Liver (tissue), 9 donors: ENCODE results near the gene ZNF423. TPM values are rescaled to one million over a fixed set of nuclear protein-coding genes. Genes with fewer than 3 reads are reported as not detected.

ENCODE experiments used
- DNase-seq: peaks from one replicate; pipeline ENCODE4 v3.0.0-alpha.2; 2017; ENCODE audit warnings: low spot score
- H3K27ac ChIP-seq, 2 donors: one replicate each; pipeline ENCODE4 v1.7.0; 2013; ENCODE audit warnings: inconsistent platforms in 2 of 2, low read length in 2 of 2, control low read depth in 1 of 2, low read depth in 1 of 2, mild to moderate bottlenecking in 1 of 2
- H3K27me3 ChIP-seq, 4 donors: one replicate each; pipeline versions ENCODE4 v1.6.1 to v1.7.0; 2013; ENCODE audit warnings: low read length in 3 of 4, inconsistent platforms in 1 of 4, mild to moderate bottlenecking in 1 of 4, moderate library complexity in 1 of 4; ENCODE audit not compliant: control insufficient read depth in 4 of 4, insufficient read depth in 4 of 4
- H3K36me3 ChIP-seq, 4 donors: one replicate each; pipeline versions ENCODE4 v1.6.1 to v1.7.0; 2013; ENCODE audit warnings: low read length in 3 of 4, mild to moderate bottlenecking in 3 of 4, low read depth in 1 of 4, moderate library complexity in 1 of 4; ENCODE audit not compliant: control insufficient read depth in 4 of 4, insufficient read depth in 3 of 4
- H3K4me1 ChIP-seq, 4 donors: one replicate each; pipeline versions ENCODE4 v1.6.1 to v1.7.0; 2013; ENCODE audit warnings: low read length in 3 of 4, mild to moderate bottlenecking in 3 of 4, moderate library complexity in 1 of 4; ENCODE audit not compliant: control insufficient read depth in 4 of 4, insufficient read depth in 4 of 4
- H3K4me3 ChIP-seq, 3 donors: one replicate each; pipeline versions ENCODE4 v1.6.1 to v1.7.0; 2013; ENCODE audit warnings: low read length in 3 of 3, control low read depth in 1 of 3, low read depth in 1 of 3, mild to moderate bottlenecking in 1 of 3
- H3K9ac ChIP-seq, 2 donors: one replicate each; pipeline ENCODE4 v1.7.0; 2013; ENCODE audit warnings: low read length in 2 of 2, mild to moderate bottlenecking in 2 of 2, moderate library complexity in 2 of 2, control low read depth in 1 of 2, low read depth in 1 of 2
- H3K9me3 ChIP-seq, 4 donors: one replicate each; pipeline versions ENCODE4 v1.6.1 to v1.7.0; 2013; ENCODE audit warnings: low read length in 3 of 4; ENCODE audit not compliant: control insufficient read depth in 4 of 4
- EGR1 ChIP-seq, 2 donors: IDR thresholded peaks; 2 replicates each; pipeline ENCODE4 v1.6.1; 2016 to 2018; ENCODE audit warnings: antibody characterized with exemption in 2 of 2, low read depth in 2 of 2
- FOXA1 ChIP-seq: IDR thresholded peaks from 2 replicates; pipeline ENCODE4 v1.6.1; 2016; ENCODE audit warnings: antibody characterized with exemption
- FOXA2 ChIP-seq: IDR thresholded peaks from 2 replicates; pipeline ENCODE4 v1.6.1; 2016; ENCODE audit warnings: antibody characterized with exemption
- GABPA ChIP-seq, 2 donors: IDR thresholded peaks in 1 of 2; conservative IDR thresholded peaks in 1 of 2; 2 replicates each; pipeline ENCODE4 v1.6.1; 2016; ENCODE audit warnings: antibody characterized with exemption in 2 of 2, mild to moderate bottlenecking in 1 of 2, moderate library complexity in 1 of 2
- HNF4A ChIP-seq, 2 donors: conservative IDR thresholded peaks; 2 replicates each; pipeline ENCODE4 v1.6.1; 2016; ENCODE audit warnings: antibody characterized with exemption in 2 of 2, mild to moderate bottlenecking in 2 of 2
- HNF4G ChIP-seq: IDR thresholded peaks from 2 replicates; pipeline ENCODE4 v1.6.1; 2016; ENCODE audit warnings: antibody characterized with exemption
- JUND ChIP-seq, 2 donors: IDR thresholded peaks; 2 replicates each; pipeline ENCODE4 v1.6.1; 2016; ENCODE audit warnings: antibody characterized with exemption in 2 of 2
- NR2F2 ChIP-seq: IDR thresholded peaks from 2 replicates; pipeline ENCODE4 v1.6.1; 2016; ENCODE audit warnings: antibody characterized with exemption
- RAD21 ChIP-seq, 2 donors: IDR thresholded peaks; 2 replicates each; pipeline ENCODE4 v1.6.1; 2016; ENCODE audit warnings: antibody characterized with exemption in 2 of 2, mild to moderate bottlenecking in 2 of 2
- RXRA ChIP-seq, 2 donors: IDR thresholded peaks; 2 replicates each; pipeline ENCODE4 v1.6.1; 2017 to 2018; ENCODE audit warnings: antibody characterized with exemption in 2 of 2, mild to moderate bottlenecking in 1 of 2
- SP1 ChIP-seq: IDR thresholded peaks from 2 replicates; pipeline ENCODE4 v1.6.1; 2018; ENCODE audit warnings: antibody characterized with exemption, mild to moderate bottlenecking
- TAF1 ChIP-seq: conservative IDR thresholded peaks from 2 replicates; pipeline ENCODE4 v1.6.1; 2016; ENCODE audit warnings: antibody characterized with exemption, mild to moderate bottlenecking
- YY1 ChIP-seq: IDR thresholded peaks from 2 replicates; pipeline ENCODE4 v1.6.1; 2016; ENCODE audit warnings: antibody characterized with exemption, mild to moderate bottlenecking
- WGBS: extraction: QIAGEN DNeasy Blood & Tissue Kit; methylation state at CpG from one replicate; pipeline ENCODE4 v1.1.7; 2013; 5-methylcytosine and 5-hydroxymethylcytosine counted together
- polyA plus RNA-seq, 2 donors: library from polyadenylated mRNA; stranded (reverse) in 1 of 2; unstranded in 1 of 2; fragments of 200-250 nt in 1 of 2; fragments of >200 nt in 1 of 2; fragmentation: Nextera tagmentation in 1 of 2; extraction: Ambion mirVana in 1 of 2; gene quantifications; one replicate each; pipeline versions ENCODE4 v1.2.1 to v1.2.3, GENCODE V29; 2013 to 2015
- total RNA-seq, 2 donors: library from RNA; depleted of rRNA; stranded (reverse); fragments of >200 nt; gene quantifications; one replicate each; pipeline ENCODE4 v1.2.3, GENCODE V29; 2014
- TF ChIP-seq, protein P1 (sequence below): fragments of 150-350 bp; IDR thresholded peaks from 2 replicates; pipeline ENCODE4 v1.5.1; 2017; ENCODE audit warnings: improper control_type of control experiment, low read depth, low read length; ENCODE audit not compliant: missing input control
- TF ChIP-seq, protein P2 (sequence below): IDR thresholded peaks from 2 replicates; pipeline ENCODE4 v1.6.1; 2016; ENCODE audit warnings: antibody characterized with exemption
- TF ChIP-seq, protein P3 (sequence below): IDR thresholded peaks from 2 replicates; pipeline ENCODE4 v1.6.1; 2016; ENCODE audit warnings: antibody characterized with exemption
- TF ChIP-seq, protein P4 (sequence below): IDR thresholded peaks from 2 replicates; pipeline ENCODE4 v1.6.1; 2016; ENCODE audit warnings: antibody characterized with exemption
- TF ChIP-seq, protein P5 (sequence below): IDR thresholded peaks from 2 replicates; pipeline ENCODE4 v1.6.1; 2016; ENCODE audit warnings: antibody characterized with exemption, mild to moderate bottlenecking
- donor health status: healthy.
- donor health status: healthy.
- donor health status: healthy.
- donor health status: healthy.
- donor health status: healthy.

The ZNF423 gene
- total and polyA plus RNA-seq, 4 donors: 0.24 to 1.6 (median 0.39) TPM

DNA sequence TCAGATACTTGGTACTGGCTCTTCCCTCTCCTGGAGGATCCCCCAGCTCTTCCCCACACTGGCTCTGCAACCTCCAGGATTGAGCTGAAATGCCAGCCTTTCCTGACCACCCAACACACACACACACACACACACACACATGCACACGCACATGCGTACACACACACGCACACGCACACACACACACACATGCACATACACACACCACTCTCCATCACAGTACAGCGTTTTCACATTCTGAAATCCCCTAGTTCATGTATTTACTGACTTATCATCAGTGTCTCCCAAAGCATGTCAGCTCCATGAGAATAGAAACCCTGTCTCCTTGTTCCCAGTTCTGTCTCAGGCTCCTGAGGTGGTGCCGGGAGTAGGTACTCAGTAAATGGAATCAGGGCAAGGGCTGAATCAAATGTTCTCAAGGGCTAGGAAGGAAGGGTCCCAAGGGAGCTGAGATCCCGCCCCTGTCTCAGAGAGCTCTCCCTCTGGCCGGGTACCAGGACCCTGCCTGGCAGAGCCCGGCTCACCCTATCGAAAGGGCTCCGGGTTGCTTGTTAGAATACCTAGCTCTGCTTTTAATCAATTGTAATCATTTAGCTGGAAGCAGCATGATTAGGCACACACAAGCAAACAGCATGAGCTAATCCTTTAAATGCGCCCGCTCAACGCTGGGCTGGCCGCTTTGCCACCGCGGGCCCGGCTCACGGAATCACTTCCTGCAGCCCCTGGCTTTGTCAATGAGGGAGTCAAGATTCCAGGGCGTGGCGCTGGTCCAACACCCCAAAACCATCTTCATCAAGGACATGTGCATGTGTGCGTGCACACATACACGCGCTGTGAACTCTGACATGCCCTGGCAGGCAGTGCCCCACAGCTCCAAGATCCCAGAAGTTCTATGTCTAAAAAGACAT, 341.6 kb downstream of the ZNF423 start:
- TF ChIP-seq FOXA1: no peak
- no peak for TF ChIP-seq TAF1
- TF ChIP-seq, protein P1, sequence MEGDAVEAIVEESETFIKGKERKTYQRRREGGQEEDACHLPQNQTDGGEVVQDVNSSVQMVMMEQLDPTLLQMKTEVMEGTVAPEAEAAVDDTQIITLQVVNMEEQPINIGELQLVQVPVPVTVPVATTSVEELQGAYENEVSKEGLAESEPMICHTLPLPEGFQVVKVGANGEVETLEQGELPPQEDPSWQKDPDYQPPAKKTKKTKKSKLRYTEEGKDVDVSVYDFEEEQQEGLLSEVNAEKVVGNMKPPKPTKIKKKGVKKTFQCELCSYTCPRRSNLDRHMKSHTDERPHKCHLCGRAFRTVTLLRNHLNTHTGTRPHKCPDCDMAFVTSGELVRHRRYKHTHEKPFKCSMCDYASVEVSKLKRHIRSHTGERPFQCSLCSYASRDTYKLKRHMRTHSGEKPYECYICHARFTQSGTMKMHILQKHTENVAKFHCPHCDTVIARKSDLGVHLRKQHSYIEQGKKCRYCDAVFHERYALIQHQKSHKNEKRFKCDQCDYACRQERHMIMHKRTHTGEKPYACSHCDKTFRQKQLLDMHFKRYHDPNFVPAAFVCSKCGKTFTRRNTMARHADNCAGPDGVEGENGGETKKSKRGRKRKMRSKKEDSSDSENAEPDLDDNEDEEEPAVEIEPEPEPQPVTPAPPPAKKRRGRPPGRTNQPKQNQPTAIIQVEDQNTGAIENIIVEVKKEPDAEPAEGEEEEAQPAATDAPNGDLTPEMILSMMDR: no peak
- DNase-seq: no peak
- 91% methylated on average over 24 of the region's 24 CpGs for WGBS
- H3K9ac ChIP-seq: no peak overlapping the region
- H3K36me3 ChIP-seq: no peaks in the 10 kb centered on the region
- no peaks in the 10 kb centered on the region for H3K9me3 ChIP-seq
- no peak overlapping the region for H3K4me3 ChIP-seq
- no peaks in the 10 kb centered on the region for H3K4me1 ChIP-seq
- H3K27ac ChIP-seq: no peak overlapping the region
- no peaks in the 10 kb centered on the region for H3K27me3 ChIP-seq

DNA sequence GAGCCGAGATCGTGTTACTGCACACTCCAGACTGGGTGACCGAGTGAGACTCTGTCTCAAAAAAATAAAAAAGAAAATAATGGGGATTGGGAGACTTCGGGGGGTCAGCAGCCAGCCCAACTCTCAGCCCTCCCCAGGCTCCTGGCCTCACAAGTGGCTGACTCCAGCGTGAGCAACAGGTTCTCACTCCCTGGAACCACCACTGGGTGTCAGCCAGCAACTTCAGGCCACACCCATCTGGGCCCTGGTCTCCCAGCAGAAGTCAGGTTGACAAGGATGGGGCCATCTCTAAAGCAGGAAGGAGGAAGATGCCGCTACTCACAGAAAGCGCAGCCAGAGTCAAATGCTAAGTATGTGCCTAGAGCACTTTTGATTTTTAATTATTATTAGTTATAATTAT, 342.9 kb downstream of the ZNF423 start:
- Histone ChIP-seq H3K36me3 (no peaks in the 10 kb centered on the region), H3K27me3 (no peaks in the 10 kb centered on the region), H3K9ac (no peak overlapping the region), H3K9me3 (no peaks in the 10 kb centered on the region), H3K4me1 (no peaks in the 10 kb centered on the region), H3K27ac (no peak overlapping the region), H3K4me3 (no peak overlapping the region)
- TF ChIP-seq EGR1 (IDR thresholded peaks at IDR 0.05; ENCODE audit: low read depth in 2 of 2) (no peak), RXRA (IDR thresholded peaks at IDR 0.05) (no peak), RAD21 (IDR thresholded peaks at IDR 0.05) (no peak), YY1 (no peak), HNF4G (no peak), FOXA1 (no peak), NR2F2 (no peak), FOXA2 (no peak), SP1 (no peak), GABPA (IDR thresholded peaks at IDR 0.05 in 1 of 2, conservative IDR thresholded peaks at IDR 0.05 in 1 of 2) (no peak), HNF4A (conservative IDR thresholded peaks at IDR 0.05) (no peak), TAF1 (no peak), JUND (IDR thresholded peaks at IDR 0.05) (no peak)
- TF ChIP-seq, protein P1: no peak
- TF ChIP-seq, protein P2, sequence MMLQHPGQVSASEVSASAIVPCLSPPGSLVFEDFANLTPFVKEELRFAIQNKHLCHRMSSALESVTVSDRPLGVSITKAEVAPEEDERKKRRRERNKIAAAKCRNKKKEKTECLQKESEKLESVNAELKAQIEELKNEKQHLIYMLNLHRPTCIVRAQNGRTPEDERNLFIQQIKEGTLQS: no peak
- TF ChIP-seq, protein P3, sequence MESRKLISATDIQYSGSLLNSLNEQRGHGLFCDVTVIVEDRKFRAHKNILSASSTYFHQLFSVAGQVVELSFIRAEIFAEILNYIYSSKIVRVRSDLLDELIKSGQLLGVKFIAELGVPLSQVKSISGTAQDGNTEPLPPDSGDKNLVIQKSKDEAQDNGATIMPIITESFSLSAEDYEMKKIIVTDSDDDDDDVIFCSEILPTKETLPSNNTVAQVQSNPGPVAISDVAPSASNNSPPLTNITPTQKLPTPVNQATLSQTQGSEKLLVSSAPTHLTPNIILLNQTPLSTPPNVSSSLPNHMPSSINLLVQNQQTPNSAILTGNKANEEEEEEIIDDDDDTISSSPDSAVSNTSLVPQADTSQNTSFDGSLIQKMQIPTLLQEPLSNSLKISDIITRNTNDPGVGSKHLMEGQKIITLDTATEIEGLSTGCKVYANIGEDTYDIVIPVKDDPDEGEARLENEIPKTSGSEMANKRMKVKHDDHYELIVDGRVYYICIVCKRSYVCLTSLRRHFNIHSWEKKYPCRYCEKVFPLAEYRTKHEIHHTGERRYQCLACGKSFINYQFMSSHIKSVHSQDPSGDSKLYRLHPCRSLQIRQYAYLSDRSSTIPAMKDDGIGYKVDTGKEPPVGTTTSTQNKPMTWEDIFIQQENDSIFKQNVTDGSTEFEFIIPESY: no peak
- TF ChIP-seq, protein P4, sequence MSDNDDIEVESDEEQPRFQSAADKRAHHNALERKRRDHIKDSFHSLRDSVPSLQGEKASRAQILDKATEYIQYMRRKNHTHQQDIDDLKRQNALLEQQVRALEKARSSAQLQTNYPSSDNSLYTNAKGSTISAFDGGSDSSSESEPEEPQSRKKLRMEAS: no peak
- TF ChIP-seq, protein P5, sequence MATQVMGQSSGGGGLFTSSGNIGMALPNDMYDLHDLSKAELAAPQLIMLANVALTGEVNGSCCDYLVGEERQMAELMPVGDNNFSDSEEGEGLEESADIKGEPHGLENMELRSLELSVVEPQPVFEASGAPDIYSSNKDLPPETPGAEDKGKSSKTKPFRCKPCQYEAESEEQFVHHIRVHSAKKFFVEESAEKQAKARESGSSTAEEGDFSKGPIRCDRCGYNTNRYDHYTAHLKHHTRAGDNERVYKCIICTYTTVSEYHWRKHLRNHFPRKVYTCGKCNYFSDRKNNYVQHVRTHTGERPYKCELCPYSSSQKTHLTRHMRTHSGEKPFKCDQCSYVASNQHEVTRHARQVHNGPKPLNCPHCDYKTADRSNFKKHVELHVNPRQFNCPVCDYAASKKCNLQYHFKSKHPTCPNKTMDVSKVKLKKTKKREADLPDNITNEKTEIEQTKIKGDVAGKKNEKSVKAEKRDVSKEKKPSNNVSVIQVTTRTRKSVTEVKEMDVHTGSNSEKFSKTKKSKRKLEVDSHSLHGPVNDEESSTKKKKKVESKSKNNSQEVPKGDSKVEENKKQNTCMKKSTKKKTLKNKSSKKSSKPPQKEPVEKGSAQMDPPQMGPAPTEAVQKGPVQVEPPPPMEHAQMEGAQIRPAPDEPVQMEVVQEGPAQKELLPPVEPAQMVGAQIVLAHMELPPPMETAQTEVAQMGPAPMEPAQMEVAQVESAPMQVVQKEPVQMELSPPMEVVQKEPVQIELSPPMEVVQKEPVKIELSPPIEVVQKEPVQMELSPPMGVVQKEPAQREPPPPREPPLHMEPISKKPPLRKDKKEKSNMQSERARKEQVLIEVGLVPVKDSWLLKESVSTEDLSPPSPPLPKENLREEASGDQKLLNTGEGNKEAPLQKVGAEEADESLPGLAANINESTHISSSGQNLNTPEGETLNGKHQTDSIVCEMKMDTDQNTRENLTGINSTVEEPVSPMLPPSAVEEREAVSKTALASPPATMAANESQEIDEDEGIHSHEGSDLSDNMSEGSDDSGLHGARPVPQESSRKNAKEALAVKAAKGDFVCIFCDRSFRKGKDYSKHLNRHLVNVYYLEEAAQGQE: no peak
- WGBS: 85% methylated on average over 7 of the region's 7 CpGs
- DNase-seq: no peak
